ES-I3 (cell line): ENCODE data around the gene MBNL1.

Source experiments
- H3K36me3 ChIP-seq: 2 replicates; pipeline ENCODE4 v1.6.1; 2013; ENCODE audit warnings: mild to moderate bottlenecking, low read length, control low read depth, moderate library complexity; ENCODE audit not compliant: insufficient read depth
- H3K4me1 ChIP-seq: 2 replicates; pipeline ENCODE4 v1.6.1; 2013; ENCODE audit warnings: mild to moderate bottlenecking, control low read depth, low read length; ENCODE audit not compliant: insufficient read depth
- H3K9ac ChIP-seq: 2 replicates; pipeline ENCODE4 v1.6.1; 2013; ENCODE audit warnings: low read depth, mild to moderate bottlenecking, low read length, moderate library complexity
- H3K9me3 ChIP-seq: 2 replicates; pipeline ENCODE4 v1.6.1; 2013; ENCODE audit warnings: mild to moderate bottlenecking, low read length, moderate library complexity; ENCODE audit not compliant: control insufficient read depth, insufficient read depth

Gene MBNL1

GRCh38 chr3:152447511-152447910 lies 178.8 kb downstream of the MBNL1 start:
- Histone ChIP-seq H3K4me1 (peaks cover 3% of the 10 kb centered on the region; the same call in 1 of the 2 replicates), H3K9ac (no peak overlapping the region), H3K36me3 (no peaks in the 10 kb centered on the region; the same call in 1 of the 2 replicates), H3K9me3 (no peaks in the 10 kb centered on the region)

GRCh38 chr3:152448091-152448490 lies 179.4 kb downstream of the MBNL1 start:
- H3K9me3 ChIP-seq: no peaks in the 10 kb centered on the region
- no peaks in the 10 kb centered on the region for H3K4me1 ChIP-seq
- H3K36me3 ChIP-seq: no peaks in the 10 kb centered on the region; the same call in 1 of the 2 replicates
- H3K9ac ChIP-seq: no peak overlapping the region

GRCh38 chr3:152452318-152452717 lies 183.6 kb downstream of the MBNL1 start:
- H3K36me3 ChIP-seq: no peaks in the 10 kb centered on the region; the same call in 1 of the 2 replicates
- no peak overlapping the region for H3K9ac ChIP-seq

GRCh38 chr3:152454076-152454875 lies 185.5 kb downstream of the MBNL1 start:
- Histone ChIP-seq H3K36me3 (no peaks in the 10 kb centered on the region; the same call in 1 of the 2 replicates), H3K4me1 (no peaks in the 10 kb centered on the region), H3K9me3 (no peaks in the 10 kb centered on the region), H3K9ac (no peak overlapping the region)

More at GRCh38 chr3:152452318-152452717, 183.6 kb downstream of the MBNL1 start:
- H3K9me3 ChIP-seq: no peaks in the 10 kb centered on the region
- H3K4me1 ChIP-seq: no peaks in the 10 kb centered on the region

DNA sequence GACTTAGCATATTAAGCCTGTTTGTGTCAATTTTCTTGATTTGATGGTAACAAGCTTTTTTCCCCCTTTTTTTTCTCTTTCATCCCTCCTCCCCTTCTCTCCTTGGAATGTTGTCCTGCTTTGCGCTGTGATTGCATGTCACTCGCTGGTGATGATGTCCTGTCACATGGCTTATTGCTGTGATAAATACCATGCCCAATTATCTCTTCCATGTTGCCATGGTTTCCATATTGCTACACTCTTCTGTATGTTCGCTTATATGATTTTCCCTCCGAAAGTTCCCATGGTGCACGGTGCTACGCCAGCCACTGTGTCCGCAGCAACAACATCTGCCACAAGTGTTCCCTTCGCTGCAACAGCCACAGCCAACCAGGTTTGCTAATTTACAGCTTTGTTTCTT lies 187.3 kb downstream of the MBNL1 start:
- Histone ChIP-seq H3K4me1 (peaks cover 6% of the 10 kb centered on the region; the same call in 1 of the 2 replicates), H3K9ac (no peak overlapping the region), H3K36me3 (no peaks in the 10 kb centered on the region; the same call in 1 of the 2 replicates), H3K9me3 (no peaks in the 10 kb centered on the region)

DNA sequence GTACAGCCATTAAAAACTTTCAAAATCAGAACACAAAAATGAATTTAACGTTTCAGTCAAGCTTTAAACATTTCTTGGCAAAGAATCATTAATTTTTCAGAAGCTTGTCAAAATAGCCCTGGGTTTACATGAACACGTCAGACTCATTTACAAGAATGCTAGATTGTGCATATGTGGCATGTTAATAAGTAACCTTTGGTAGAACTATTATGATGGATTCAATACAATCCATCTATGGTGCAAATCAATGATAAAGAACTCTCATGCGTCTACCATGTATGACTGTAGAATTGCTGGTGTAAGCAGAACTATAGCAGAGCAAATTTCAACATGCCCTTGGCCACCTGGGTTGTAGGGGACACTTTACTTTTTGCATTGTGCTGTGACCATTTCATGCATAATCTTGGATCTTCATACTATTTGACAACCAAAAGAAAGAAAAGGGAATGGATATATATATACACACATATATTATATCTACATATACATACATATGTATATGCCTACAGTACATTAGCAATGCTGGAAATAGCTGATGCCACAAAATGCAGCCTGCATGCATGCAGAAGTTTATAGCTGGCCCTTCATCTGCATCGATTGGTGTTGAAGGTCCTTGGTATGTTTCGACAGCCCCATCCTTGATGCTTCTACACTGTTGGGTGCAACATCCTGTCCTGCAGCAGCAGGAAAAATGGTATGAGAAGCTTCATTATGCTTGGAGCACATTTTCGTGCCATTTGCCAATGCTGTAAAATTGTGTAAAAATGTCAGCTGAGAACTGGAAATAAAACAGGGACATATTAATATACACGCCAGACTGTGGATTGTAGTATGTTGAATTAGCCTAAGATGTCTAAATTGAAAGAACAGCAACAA lies 189.0 kb downstream of the MBNL1 start:
- Histone ChIP-seq H3K36me3 (0 out of 2 replicates have a peak, but pooled peaks cover under 1% of the 10 kb centered on the region), H3K9ac (no peak overlapping the region)

DNA sequence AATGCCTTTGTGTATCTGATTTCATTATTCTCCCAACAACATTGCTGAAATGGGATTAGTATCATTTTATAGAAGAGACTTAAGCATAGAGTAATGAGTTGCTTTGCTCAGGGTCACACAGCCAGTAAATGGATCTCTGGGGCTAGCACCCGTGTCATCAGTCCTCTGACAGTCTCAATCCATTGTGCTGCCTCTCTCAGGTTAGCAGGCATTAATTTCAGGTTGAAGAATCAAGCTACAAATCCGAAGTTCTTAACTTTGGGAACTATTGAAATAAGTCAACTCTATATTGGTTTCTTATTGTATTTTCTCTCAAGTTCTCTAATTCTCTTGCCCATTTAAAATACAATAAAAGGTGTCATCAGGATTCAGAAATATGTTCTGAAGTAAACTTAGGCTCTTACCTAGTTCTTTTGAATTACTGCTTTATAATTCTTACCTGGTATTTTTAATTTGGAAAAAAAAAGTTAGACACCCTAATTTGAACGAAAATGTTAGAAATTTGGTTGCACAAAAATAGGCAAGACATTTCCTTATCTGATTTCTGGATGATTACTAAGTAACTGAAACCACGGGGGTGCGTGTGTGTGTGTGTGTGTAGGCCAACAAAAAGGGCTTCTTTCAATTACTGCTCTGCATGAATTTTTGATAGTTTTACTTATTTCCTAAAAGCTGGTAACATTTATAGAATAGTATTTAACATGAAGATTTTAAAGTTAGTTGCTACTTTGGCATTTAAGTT lies 189.8 kb downstream of the MBNL1 start:
- no peak overlapping the region for H3K9ac ChIP-seq
- no peaks in the 10 kb centered on the region for H3K9me3 ChIP-seq
- peaks cover 6% of the 10 kb centered on the region; the same call in 1 of the 2 replicates for H3K4me1 ChIP-seq
- H3K36me3 ChIP-seq: peaks cover 3% of the 10 kb centered on the region; the same call in 1 of the 2 replicates

More for the DNA sequence above, 189.0 kb downstream of the MBNL1 start:
- Histone ChIP-seq H3K9me3 (no peaks in the 10 kb centered on the region), H3K4me1 (peaks cover 6% of the 10 kb centered on the region; the same call in 1 of the 2 replicates)

GRCh38 chr3:152459118-152459515 lies 190.4 kb downstream of the MBNL1 start:
- Histone ChIP-seq H3K4me1 (peaks cover 6% of the 10 kb centered on the region; the same call in 1 of the 2 replicates), H3K9me3 (no peaks in the 10 kb centered on the region), H3K36me3 (peaks cover 3% of the 10 kb centered on the region; the same call in 1 of the 2 replicates), H3K9ac (no peak overlapping the region)

GRCh38 chr3:152459572-152459971 lies 190.8 kb downstream of the MBNL1 start:
- Histone ChIP-seq H3K36me3 (peaks cover 3% of the 10 kb centered on the region; the same call in 1 of the 2 replicates), H3K9me3 (no peaks in the 10 kb centered on the region), H3K9ac (no peak overlapping the region), H3K4me1 (peaks cover 6% of the 10 kb centered on the region; the same call in 1 of the 2 replicates)

- no peaks in the 10 kb centered on the region for H3K9me3 ChIP-seq
- peaks cover 6% of the 10 kb centered on the region; the same call in 1 of the 2 replicates for H3K4me1 ChIP-seq
- no peak overlapping the region for H3K9ac ChIP-seq
- H3K36me3 ChIP-seq: peaks cover 3% of the 10 kb centered on the region; the same call in 1 of the 2 replicates
These were observed 192.2 kb downstream of the MBNL1 start for GRCh38 chr3:152460936-152461335.

DNA sequence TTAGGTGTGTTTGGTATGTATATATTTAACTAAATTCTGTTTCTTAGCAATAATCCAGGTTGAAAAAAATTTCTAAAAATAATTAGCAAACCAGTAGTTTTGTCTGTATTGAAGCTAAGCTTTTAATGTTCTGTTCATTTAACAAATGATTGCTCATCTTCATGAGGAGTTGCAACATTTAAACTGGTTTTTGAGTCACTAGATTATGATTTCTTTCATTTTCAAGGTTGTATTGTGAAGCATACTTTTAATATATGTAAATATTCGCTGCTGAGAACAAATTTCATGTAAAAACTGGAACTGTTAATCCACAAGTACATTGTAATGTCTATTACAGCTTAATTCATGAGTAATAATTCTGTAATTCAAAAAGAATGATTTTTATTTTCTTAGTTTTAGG lies 192.7 kb downstream of the MBNL1 start:
- Histone ChIP-seq H3K36me3 (peaks cover 3% of the 10 kb centered on the region; the same call in 1 of the 2 replicates), H3K9ac (no peak overlapping the region), H3K9me3 (no peaks in the 10 kb centered on the region)

DNA sequence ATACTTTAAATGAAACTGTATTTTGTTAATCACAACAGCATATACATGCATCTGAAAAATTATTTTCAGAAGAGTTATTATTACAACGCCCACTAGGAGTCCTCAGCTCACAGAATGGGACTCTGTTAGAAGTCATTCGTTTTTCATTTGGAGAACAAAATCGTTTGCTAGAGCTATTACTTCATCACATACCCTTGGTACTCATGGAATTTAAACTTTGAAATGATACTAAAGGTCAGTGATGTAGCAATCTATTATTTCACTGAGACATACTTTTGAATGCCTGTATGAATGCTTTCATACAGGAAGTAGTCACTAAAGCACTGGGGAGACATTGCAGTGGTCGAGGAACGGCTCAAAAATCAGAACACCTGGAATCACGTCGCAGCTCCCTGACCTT lies 198.1 kb downstream of the MBNL1 start:
- H3K9ac ChIP-seq: no peak overlapping the region
- peaks cover 3% of the 10 kb centered on the region; the same call in 1 of the 2 replicates for H3K36me3 ChIP-seq
- no peaks in the 10 kb centered on the region for H3K4me1 ChIP-seq
- no peaks in the 10 kb centered on the region for H3K9me3 ChIP-seq

More for the DNA sequence above, 192.7 kb downstream of the MBNL1 start:
- H3K4me1 ChIP-seq: peaks cover 6% of the 10 kb centered on the region; the same call in 1 of the 2 replicates

DNA sequence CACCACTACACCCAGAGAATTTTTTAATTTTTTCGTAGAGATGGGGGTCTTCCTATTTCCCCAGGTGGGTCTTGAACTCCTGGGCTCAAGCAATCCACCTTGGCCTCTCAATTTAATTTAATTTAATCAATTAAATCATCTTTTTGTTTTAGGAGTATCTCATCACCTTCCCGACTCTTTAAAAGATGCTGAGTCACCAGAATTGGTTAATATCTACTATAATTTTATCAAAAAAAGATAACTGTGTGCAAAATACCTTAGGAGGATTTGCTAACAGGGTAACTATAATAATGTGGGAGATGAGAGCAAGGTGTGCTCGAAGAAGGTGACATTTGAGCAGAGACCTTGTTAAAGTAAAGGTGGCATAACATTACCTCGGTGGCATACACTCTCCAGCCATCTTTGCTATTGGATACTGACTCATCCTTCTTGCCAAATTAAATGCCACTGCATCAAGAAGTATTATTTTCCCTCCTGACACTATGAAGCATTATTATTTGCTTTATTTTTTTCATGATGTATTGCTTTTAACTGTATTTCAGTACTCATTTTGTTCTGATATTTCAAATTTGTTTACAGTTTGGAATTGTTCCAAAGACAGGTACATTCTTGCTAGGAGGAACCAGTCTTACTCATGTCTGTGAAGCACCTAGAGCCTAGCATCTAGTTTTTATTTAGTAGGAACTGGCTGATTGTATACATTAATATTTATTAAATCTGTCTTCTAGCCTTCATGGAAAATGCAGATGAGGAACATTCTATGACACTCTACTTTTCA lies 200.7 kb downstream of the MBNL1 start:
- Histone ChIP-seq H3K9me3 (no peaks in the 10 kb centered on the region), H3K36me3 (no peaks in the 10 kb centered on the region), H3K4me1 (peaks cover 3% of the 10 kb centered on the region; the same call in 1 of the 2 replicates), H3K9ac (no peak overlapping the region)
